Lower leg skin (tissue), 3 donors: ENCODE measurements around the gene ZRANB3.

Source experiments
- POLR2A ChIP-seq, 2 donors: fragments of 450-650 bp; IDR thresholded peaks; one replicate each; pipeline ENCODE4 v1.6.1; 2016 to 2017; ENCODE audit warnings: antibody characterized with exemption in 2 of 2, mild to moderate bottlenecking in 1 of 2, moderate library complexity in 1 of 2
- TF ChIP-seq, protein P1 (sequence below), 3 donors: fragments of 450-650 bp; IDR thresholded peaks; one replicate each; pipeline ENCODE4 v1.5.1; 2016; ENCODE audit warnings: antibody characterized with exemption in 3 of 3, mild to moderate bottlenecking in 3 of 3, moderate library complexity in 2 of 3

DNA sequence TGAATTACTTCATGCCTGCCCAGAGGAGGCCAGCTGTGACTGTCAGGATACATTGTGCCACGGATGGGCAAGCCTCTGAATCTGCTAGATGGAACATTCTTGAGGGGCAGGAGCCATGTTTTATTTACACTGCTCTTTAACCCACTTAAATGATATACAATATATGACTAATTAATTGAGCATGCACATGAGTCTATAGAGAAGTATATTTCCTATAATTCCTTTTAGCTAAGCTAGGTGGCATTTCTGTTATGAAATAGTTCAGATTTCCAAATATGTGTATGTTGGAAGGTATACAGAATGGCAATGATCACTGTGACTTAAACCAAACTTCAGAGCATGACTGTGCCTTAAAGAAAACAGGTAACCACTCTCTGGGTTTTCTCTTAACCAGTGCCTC, 347.2 kb downstream of the ZRANB3 start:
- TF ChIP-seq POLR2A (IDR thresholded peaks at IDR 0.05), result no peak
- TF ChIP-seq, protein P1, sequence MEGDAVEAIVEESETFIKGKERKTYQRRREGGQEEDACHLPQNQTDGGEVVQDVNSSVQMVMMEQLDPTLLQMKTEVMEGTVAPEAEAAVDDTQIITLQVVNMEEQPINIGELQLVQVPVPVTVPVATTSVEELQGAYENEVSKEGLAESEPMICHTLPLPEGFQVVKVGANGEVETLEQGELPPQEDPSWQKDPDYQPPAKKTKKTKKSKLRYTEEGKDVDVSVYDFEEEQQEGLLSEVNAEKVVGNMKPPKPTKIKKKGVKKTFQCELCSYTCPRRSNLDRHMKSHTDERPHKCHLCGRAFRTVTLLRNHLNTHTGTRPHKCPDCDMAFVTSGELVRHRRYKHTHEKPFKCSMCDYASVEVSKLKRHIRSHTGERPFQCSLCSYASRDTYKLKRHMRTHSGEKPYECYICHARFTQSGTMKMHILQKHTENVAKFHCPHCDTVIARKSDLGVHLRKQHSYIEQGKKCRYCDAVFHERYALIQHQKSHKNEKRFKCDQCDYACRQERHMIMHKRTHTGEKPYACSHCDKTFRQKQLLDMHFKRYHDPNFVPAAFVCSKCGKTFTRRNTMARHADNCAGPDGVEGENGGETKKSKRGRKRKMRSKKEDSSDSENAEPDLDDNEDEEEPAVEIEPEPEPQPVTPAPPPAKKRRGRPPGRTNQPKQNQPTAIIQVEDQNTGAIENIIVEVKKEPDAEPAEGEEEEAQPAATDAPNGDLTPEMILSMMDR (IDR thresholded peaks at IDR 0.05), result no peak
